HepG2 (cell line): ENCODE measurements around the gene EPHA2. TPM values are rescaled to one million over a fixed set of nuclear protein-coding genes. Genes with fewer than 3 reads are reported as not detected.
A peak's percentile ranks its signal among the peaks of the same experiment; 100 is the strongest.

Experiments used
- ATAD3A ChIP-seq: sonication (generic); formaldehyde crosslinking; IDR thresholded peaks from 2 replicates; pipeline ENCODE4 v1.4.0; 2020; ENCODE audit warnings: missing genetic modification reagents
- ATF3 ChIP-seq: sonication (generic); formaldehyde crosslinking; IDR thresholded peaks from 2 replicates; pipeline ENCODE4 v1.4.0; 2020; ENCODE audit warnings: missing genetic modification reagents
- BRCA1 ChIP-seq: sonication (generic); formaldehyde crosslinking; IDR thresholded peaks from 2 replicates; pipeline ENCODE4 v1.4.0; 2020; ENCODE audit warnings: missing genetic modification reagents
- EP300 ChIP-seq, 3 experiments: sonication (generic) in 1 of 3; formaldehyde crosslinking in 1 of 3; IDR thresholded peaks; 2 replicates each; pipeline versions ENCODE4 v1.5.1 to v1.6.1; 2011 to 2020; ENCODE audit warnings: low read depth in 2 of 3, low read length in 2 of 3, borderline replicate concordance in 1 of 3, improper control_type of control experiment in 1 of 3, mild to moderate bottlenecking in 1 of 3, missing genetic modification reagents in 1 of 3, moderate library complexity in 1 of 3
- PHF21A ChIP-seq: sonication (generic); formaldehyde crosslinking; IDR thresholded peaks from 2 replicates; pipeline ENCODE4 v1.5.0; 2020; ENCODE audit warnings: mild to moderate bottlenecking, missing genetic modification reagents
- TFAP4 ChIP-seq: sonication (generic); IDR thresholded peaks from 2 replicates; pipeline ENCODE4 v1.6.1; 2016; ENCODE audit warnings: low read depth, borderline replicate concordance
- ZNF136 ChIP-seq: sonication (generic); formaldehyde crosslinking; IDR thresholded peaks from 2 replicates; pipeline ENCODE4 v1.8.1; 2022; ENCODE audit warnings: low read depth, mild to moderate bottlenecking, moderate library complexity, missing genetic modification reagents
- ZNF512 ChIP-seq: sonication (generic); formaldehyde crosslinking; IDR thresholded peaks from 2 replicates; pipeline ENCODE4 v1.4.0; 2020; ENCODE audit warnings: mild to moderate bottlenecking, missing genetic modification reagents
- ZSCAN12 ChIP-seq: sonication (generic); formaldehyde crosslinking; IDR thresholded peaks from 2 replicates; pipeline ENCODE4 v1.9.0; 2021; ENCODE audit warnings: mild to moderate bottlenecking, missing genetic modification reagents
- polyA plus RNA-seq, 8 experiments: library from polyadenylated mRNA; depleted of rRNA in 3 of 8; stranded (reverse) in 7 of 8; unstranded in 1 of 8; fragments of >200 nt; fragmentation: Illumina TruSeq in 4 of 8; extraction: Trizol in 4 of 8; gene quantifications; 2 replicates each; pipeline versions ENCODE4 v1.2.1 to v1.2.3, GENCODE V29; 2011 to 2016; ENCODE audit warnings: low read depth in 4 of 8, missing spikeins in 1 of 8, mixed read lengths in 1 of 8; ENCODE audit not compliant: insufficient read depth in 1 of 8
- total RNA-seq, 5 experiments: library from RNA; depleted of rRNA; stranded (reverse); fragments of >200 nt; fragmentation: Illumina TruSeq; extraction: Trizol; gene quantifications; 2 replicates each; pipeline ENCODE4 v1.2.3, GENCODE V29; 2016; ENCODE audit warnings: low read depth in 1 of 5
- TF ChIP-seq, protein P1 (sequence below): sonication (generic); formaldehyde crosslinking; IDR thresholded peaks from 2 replicates; pipeline ENCODE4 v1.5.1; 2020; ENCODE audit warnings: mild to moderate bottlenecking, missing genetic modification reagents, moderate library complexity

The EPHA2 gene
- total and polyA plus RNA-seq, 2 of the 13 experiments (the other 11 are each of a cell fraction or from before 2014, with no cell fraction given), result 33.6 to 53.6 TPM

DNA sequence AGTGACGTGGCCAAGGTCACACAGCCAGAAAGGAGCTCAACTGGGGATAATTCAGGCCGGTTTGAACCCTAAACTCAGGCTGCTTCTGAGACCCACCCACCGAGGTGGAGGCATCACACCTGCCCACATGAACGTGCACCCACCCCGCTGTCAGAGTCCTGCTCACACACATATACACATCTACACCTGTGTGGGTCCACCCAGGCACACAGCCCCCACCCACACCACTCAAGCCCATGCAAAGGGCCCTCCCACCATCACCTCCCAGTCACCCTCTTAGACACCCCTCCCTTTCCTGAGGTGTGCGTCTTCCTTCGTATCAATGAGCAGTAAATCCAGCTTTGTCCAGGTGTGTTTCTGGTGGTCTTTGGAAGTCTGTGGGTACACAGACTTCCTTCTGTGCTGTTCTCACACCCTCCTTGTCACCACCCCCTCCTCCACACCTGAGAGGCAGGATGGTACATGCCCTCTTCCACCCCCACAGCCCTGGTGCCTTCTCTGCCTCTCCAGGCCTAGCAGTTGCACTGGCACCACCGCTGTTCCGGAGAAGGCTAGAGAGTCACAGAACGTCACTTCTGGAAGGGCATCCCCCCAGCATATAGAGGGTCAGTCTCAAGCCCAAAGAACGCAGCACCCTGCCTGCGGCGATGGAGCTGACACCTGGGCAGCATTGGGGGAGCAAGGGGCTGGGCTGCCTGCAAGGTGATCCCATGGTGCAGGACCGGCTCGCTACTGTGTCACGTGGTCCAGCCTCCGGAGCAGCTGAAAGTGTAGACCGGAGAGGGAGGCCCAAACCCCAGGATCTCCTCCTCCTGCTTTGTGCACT, 63.6 kb downstream of the EPHA2 start (continued):
- TF ChIP-seq BRCA1 (CRISPR knock-in tag) (no peak), EP300 (IDR thresholded peaks at IDR 0.05; ENCODE audit: low read depth in 2 of 2, low read length in 2 of 2) (no peak), EP300 (CRISPR knock-in tag; IDR thresholded peaks at IDR 0.05; ENCODE audit: borderline replicate concordance) (no peak), TFAP4 (peak; percentile 10; the same call in 1 of the 2 replicates), ZNF512 (CRISPR knock-in tag) (no peak), PHF21A (CRISPR knock-in tag) (no peak), ZNF136 (CRISPR knock-in tag) (no peak), ZSCAN12 (CRISPR knock-in tag) (no peak), ATF3 (CRISPR knock-in tag) (no peak), ATAD3A (CRISPR knock-in tag) (no peak)
- TF ChIP-seq, protein P1, sequence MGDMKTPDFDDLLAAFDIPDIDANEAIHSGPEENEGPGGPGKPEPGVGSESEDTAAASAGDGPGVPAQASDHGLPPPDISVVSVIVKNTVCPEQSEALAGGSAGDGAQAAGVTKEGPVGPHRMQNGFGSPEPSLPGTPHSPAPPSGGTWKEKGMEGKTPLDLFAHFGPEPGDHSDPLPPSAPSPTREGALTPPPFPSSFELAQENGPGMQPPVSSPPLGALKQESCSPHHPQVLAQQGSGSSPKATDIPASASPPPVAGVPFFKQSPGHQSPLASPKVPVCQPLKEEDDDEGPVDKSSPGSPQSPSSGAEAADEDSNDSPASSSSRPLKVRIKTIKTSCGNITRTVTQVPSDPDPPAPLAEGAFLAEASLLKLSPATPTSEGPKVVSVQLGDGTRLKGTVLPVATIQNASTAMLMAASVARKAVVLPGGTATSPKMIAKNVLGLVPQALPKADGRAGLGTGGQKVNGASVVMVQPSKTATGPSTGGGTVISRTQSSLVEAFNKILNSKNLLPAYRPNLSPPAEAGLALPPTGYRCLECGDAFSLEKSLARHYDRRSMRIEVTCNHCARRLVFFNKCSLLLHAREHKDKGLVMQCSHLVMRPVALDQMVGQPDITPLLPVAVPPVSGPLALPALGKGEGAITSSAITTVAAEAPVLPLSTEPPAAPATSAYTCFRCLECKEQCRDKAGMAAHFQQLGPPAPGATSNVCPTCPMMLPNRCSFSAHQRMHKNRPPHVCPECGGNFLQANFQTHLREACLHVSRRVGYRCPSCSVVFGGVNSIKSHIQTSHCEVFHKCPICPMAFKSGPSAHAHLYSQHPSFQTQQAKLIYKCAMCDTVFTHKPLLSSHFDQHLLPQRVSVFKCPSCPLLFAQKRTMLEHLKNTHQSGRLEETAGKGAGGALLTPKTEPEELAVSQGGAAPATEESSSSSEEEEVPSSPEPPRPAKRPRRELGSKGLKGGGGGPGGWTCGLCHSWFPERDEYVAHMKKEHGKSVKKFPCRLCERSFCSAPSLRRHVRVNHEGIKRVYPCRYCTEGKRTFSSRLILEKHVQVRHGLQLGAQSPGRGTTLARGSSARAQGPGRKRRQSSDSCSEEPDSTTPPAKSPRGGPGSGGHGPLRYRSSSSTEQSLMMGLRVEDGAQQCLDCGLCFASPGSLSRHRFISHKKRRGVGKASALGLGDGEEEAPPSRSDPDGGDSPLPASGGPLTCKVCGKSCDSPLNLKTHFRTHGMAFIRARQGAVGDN (CRISPR knock-in tag), result peak; percentile 44
- TF ChIP-seq, all 625 proteins: peak for 13
